HUES48 (cell line): ENCODE results near the gene DRAP1.

Experiments used
- H3K27ac ChIP-seq: one replicate; pipeline ENCODE4 v1.7.0; 2013; ENCODE audit warnings: low read depth, low read length, inconsistent platforms
- H3K27me3 ChIP-seq: 2 replicates; pipeline ENCODE4 v1.6.1; 2013; ENCODE audit warnings: mild to moderate bottlenecking, low read length; ENCODE audit not compliant: control insufficient read depth, insufficient read depth
- H3K36me3 ChIP-seq: 2 replicates; pipeline ENCODE4 v1.6.1; 2013; ENCODE audit warnings: low read length; ENCODE audit not compliant: control insufficient read depth, insufficient read depth
- H3K4me1 ChIP-seq: 2 replicates; pipeline ENCODE4 v1.6.1; 2013; ENCODE audit warnings: mild to moderate bottlenecking, low read length; ENCODE audit not compliant: control insufficient read depth, insufficient read depth
- H3K4me3 ChIP-seq: 2 replicates; pipeline ENCODE4 v1.5.1; 2013; ENCODE audit warnings: mild to moderate bottlenecking, low read depth, low read length
- H3K9ac ChIP-seq: 2 replicates; pipeline ENCODE4 v1.6.1; 2013; ENCODE audit warnings: mild to moderate bottlenecking, low read depth, low read length, moderate library complexity
- H3K9me3 ChIP-seq: 2 replicates; pipeline ENCODE4 v1.6.1; 2013; ENCODE audit warnings: low read length; ENCODE audit not compliant: control insufficient read depth, insufficient read depth

Gene DRAP1

GRCh38 chr11:65954771-65955170, 35.5 kb downstream of the DRAP1 start:
- H3K27ac ChIP-seq, result no peak overlapping the region

GRCh38 chr11:65958291-65958690, 39.1 kb downstream of the DRAP1 start:
- Histone ChIP-seq H3K9me3 (no peaks in the 10 kb centered on the region), H3K27me3 (no peaks in the 10 kb centered on the region), H3K9ac (no peak overlapping the region), H3K27ac (no peak overlapping the region), H3K36me3 (no peaks in the 10 kb centered on the region), H3K4me3 (no peak overlapping the region), H3K4me1 (0 out of 2 replicates have a peak, but pooled peaks cover 2% of the 10 kb centered on the region)

More at GRCh38 chr11:65954771-65955170, 35.5 kb downstream of the DRAP1 start:
- Histone ChIP-seq H3K4me1 (0 out of 2 replicates have a peak, but pooled peaks cover 2% of the 10 kb centered on the region), H3K27me3 (no peaks in the 10 kb centered on the region), H3K9me3 (no peaks in the 10 kb centered on the region), H3K36me3 (no peaks in the 10 kb centered on the region), H3K9ac (no peak overlapping the region), H3K4me3 (no peak overlapping the region)

GRCh38 chr11:65958774-65959420, 39.7 kb downstream of the DRAP1 start:
- Histone ChIP-seq H3K36me3 (peaks cover 3% of the 10 kb centered on the region; the same call in 1 of the 2 replicates), H3K27ac (no peak overlapping the region), H3K9ac (no peak overlapping the region), H3K4me3 (no peak overlapping the region), H3K27me3 (no peaks in the 10 kb centered on the region), H3K9me3 (no peaks in the 10 kb centered on the region), H3K4me1 (0 out of 2 replicates have a peak, but pooled peaks cover 2% of the 10 kb centered on the region)

GRCh38 chr11:65960824-65961266, 41.6 kb downstream of the DRAP1 start:
- Histone ChIP-seq H3K27ac (peak overlapping the region; percentile 88), H3K9ac (peak overlapping the region; percentile 52), H3K4me3 (peak overlapping the region; percentile 94), H3K9me3 (no peaks in the 10 kb centered on the region), H3K36me3 (peaks cover 22% of the 10 kb centered on the region), H3K4me1 (no peaks in the 10 kb centered on the region), H3K27me3 (no peaks in the 10 kb centered on the region)

GRCh38 chr11:65961267-65962140, 42.3 kb downstream of the DRAP1 start, which contains the start of gene SART1:
Gene SART1, plus strand, starts transcription at chr11:65961734. Its CDS starts 47 bp downstream, at chr11:65961781.
- Histone ChIP-seq H3K4me3 (peak within 1 kb of the TSS; percentile 94), H3K27ac (peak within 1 kb of the TSS; percentile 88), H3K9ac (peak within 1 kb of the TSS; percentile 95), H3K36me3 (peaks cover 29% of the 10 kb centered on the region), H3K27me3 (no peaks in the 10 kb centered on the region), H3K9me3 (no peaks in the 10 kb centered on the region), H3K4me1 (no peaks in the 10 kb centered on the region)

- Histone ChIP-seq H3K36me3 (peaks cover 35% of the 10 kb centered on the region), H3K27me3 (no peaks in the 10 kb centered on the region), H3K27ac (peak overlapping the region; percentile 86), H3K4me1 (no peaks in the 10 kb centered on the region), H3K9me3 (no peaks in the 10 kb centered on the region), H3K9ac (peak overlapping the region; percentile 51), H3K4me3 (peak overlapping the region; percentile 94)
Measured at GRCh38 chr11:65962141-65962564, 42.9 kb downstream of the DRAP1 start.

GRCh38 chr11:65964906-65965305, 45.7 kb downstream of the DRAP1 start:
- Histone ChIP-seq H3K9me3 (no peaks in the 10 kb centered on the region), H3K4me3 (no peak overlapping the region), H3K9ac (no peak overlapping the region), H3K27me3 (no peaks in the 10 kb centered on the region), H3K4me1 (no peaks in the 10 kb centered on the region), H3K36me3 (peaks cover 63% of the 10 kb centered on the region), H3K27ac (no peak overlapping the region)

GRCh38 chr11:65965986-65966762, 46.9 kb downstream of the DRAP1 start:
- Histone ChIP-seq H3K9ac (no peak overlapping the region), H3K9me3 (no peaks in the 10 kb centered on the region), H3K36me3 (peaks cover 69% of the 10 kb centered on the region), H3K4me1 (no peaks in the 10 kb centered on the region), H3K27ac (no peak overlapping the region), H3K4me3 (no peak overlapping the region), H3K27me3 (no peaks in the 10 kb centered on the region)

GRCh38 chr11:65967329-65967934, 48.2 kb downstream of the DRAP1 start:
- H3K36me3 ChIP-seq, result peaks cover 75% of the 10 kb centered on the region
- H3K9me3 ChIP-seq, result no peaks in the 10 kb centered on the region
- H3K27me3 ChIP-seq, result no peaks in the 10 kb centered on the region
- no peak overlapping the region for H3K27ac ChIP-seq
- no peak overlapping the region for H3K9ac ChIP-seq
- no peaks in the 10 kb centered on the region for H3K4me1 ChIP-seq
- H3K4me3 ChIP-seq, result no peak overlapping the region
